HepG2 (cell line): Measurements from ENCODE around the gene ZNF169.

Experiments
- CTCF ChIP-seq: sonication (generic); formaldehyde crosslinking; IDR thresholded peaks from 2 replicates; pipeline ENCODE4 v1.5.0; 2020; ENCODE audit warnings: mild to moderate bottlenecking, missing genetic modification reagents, moderate library complexity
- POLR2A ChIP-seq, 2 experiments: IDR thresholded peaks; 2 replicates each; pipeline ENCODE4 v1.6.1; 2011; ENCODE audit warnings: low read depth in 2 of 2, low read length in 2 of 2, mild to moderate bottlenecking in 1 of 2, moderate library complexity in 1 of 2; ENCODE audit not compliant: insufficient read depth in 1 of 2
- POLR2G ChIP-seq: fragments of 200-400 bp; formaldehyde crosslinking; IDR thresholded peaks from 2 replicates; pipeline ENCODE4 v1.6.1; 2018; ENCODE audit warnings: mild to moderate bottlenecking, low read depth, low read length, moderate library complexity
- TCF7 ChIP-seq: sonication (generic); IDR thresholded peaks from 2 replicates; pipeline ENCODE4 v1.6.1; 2016; ENCODE audit warnings: antibody characterized with exemption, low read depth

DNA sequence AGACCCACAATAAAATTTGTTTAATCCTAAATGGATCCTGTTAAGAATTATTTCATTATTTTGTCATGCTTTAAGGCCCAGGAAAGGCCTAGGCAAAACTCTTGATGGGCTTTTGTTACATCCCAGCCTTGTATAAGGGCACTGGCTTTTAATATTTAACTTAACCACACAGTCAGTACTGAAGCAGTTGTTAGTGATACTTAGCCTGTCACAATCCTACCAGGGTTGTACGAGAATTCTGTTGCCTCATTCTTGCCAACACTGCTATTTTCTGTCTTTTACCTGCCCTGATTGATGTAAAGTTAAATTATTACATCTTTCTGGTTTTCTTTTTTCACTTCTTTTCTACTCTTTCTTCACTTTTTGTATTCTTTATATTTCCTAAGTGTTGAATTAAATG lies 10.9 kb downstream of the ZNF169 start:
- TF ChIP-seq CTCF (CRISPR knock-in tag) (no peak), POLR2A (IDR thresholded peaks at IDR 0.05; ENCODE audit: insufficient read depth in 1 of 2, low read depth in 2 of 2, low read length in 2 of 2) (no peak), POLR2G (no peak), TCF7 (no peak)
